Fibroblast of skin of right quadriceps (primary cell): Measurements from ENCODE around the gene ERGIC2.

Experiments
- DNase-seq: peaks from one replicate; pipeline ENCODE4 v3.0.0-alpha.2; 2013

The ERGIC2 gene

GRCh38 chr12:29374913-29375312 lies 6.1 kb downstream of the ERGIC2 start:
- no peak for DNase-seq

DNA sequence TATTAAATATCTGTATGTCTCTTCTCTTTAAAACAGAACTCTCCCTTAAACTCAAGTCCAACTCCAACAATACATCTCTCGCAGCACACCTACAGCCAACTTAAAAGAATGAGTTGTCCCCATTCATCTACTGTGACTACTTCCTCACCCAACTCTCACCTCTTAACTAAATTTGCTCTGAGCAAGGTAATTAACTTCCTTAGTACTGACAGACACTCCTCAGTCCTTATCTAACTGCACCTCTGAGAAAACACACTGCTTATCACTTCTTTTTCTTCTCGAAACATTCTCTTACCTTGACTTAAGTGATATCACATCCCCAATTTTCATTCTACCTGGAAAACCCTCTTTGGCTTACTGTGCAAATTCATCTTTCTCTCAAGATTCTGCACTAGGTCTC lies 7.0 kb downstream of the ERGIC2 start:
- DNase-seq, result no peak

DNA sequence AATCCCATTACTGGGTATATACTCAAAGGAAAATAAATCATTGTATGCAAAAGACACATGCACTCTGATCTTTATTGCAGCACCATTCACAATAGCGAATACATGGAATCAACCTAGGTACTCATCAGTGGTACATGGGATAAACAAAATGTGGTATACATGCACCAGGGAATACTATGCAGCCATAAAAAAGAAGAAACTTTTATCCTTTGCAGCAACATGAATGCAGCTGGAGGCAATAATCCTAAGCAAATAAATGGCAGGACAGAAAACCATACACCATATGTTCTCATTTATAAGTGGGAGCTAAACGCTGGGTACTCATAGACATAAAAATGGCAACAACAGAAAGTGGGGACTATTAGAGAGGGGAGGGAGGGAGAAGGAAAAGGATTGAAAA lies 15.9 kb downstream of the ERGIC2 start:
- DNase-seq, result no peak

DNA sequence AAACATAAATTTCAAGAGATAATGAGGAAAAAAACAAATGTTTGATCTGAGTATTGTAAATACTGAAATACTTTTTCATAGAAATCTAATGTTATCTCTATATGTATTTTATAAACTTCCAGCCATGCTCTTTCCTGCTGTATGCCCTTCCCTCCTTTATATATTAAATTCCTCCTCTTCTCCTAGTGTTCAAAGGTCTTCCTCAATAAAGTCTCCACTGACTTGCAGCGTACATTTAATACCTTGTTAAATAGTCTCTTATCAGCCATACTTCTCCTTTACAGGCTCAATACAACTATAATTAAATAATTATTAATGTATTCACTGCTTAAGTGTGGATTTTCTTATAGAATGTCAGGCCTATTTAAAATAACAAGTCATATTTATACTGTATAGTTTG lies 26.0 kb downstream of the ERGIC2 start:
- DNase-seq, result no peak

GRCh38 chr12:29350080-29350479 lies 30.9 kb downstream of the ERGIC2 start:
- peak; percentile 52 for DNase-seq

GRCh38 chr12:29346769-29347421 lies 34.1 kb downstream of the ERGIC2 start:
- no peak for DNase-seq

DNA sequence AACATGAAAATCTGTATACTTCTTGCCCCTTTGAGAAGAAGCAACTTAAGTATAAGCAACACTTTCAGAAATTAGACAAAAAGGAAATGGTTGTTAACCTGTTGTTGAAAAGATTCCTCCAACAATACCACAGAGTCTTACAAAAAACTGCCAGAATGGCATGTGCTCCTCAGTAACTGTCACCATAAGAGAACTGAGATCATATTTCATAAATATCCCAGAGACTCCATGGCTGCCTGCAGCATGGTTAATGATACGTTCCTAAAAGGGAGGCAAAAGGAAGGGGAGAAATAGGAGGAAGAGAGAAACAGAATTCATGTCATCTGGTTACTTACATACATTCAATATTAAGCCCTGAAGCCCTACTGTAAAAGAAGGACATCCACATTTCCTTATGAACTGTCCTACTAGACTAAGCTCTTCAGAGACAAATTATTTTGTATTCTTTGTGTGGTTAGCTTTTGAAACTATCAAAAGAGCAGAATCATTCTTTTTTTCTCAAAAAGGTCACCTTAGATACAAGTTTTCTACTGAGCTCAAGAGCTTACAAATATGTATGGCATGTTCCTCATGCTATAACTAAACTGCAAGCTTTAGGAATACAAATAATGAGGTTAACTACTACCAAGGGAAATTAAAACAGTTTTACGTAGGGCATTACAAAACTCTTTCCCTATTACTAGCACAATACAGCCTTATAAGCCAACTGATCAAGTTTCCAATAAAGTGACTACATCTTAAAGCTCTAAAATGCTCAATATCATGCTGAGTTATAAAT lies 37.8 kb downstream of the ERGIC2 start:
- DNase-seq, result no peak

GRCh38 chr12:29337325-29337724 lies 43.6 kb downstream of the ERGIC2 start:
- no peak for DNase-seq

DNA sequence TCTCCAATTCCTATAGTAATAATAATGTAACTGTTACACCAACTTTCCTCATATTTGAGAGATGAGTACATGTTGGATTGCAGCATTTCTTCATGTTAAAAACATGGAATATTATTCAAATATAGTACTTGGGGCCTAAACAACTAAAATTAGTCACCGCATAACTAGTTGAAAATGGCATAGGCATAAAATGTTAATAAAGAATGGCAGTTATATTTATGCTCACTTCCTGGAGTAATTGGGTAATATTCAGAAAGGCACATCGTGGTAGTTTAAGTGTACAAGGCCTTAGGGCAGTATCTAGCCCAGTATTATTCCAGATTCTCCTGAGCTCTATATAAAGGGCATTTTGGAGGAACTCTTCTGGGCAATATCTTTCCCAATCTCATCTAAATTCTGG lies 46.0 kb downstream of the ERGIC2 start:
- DNase-seq, result peak; percentile 36

DNA sequence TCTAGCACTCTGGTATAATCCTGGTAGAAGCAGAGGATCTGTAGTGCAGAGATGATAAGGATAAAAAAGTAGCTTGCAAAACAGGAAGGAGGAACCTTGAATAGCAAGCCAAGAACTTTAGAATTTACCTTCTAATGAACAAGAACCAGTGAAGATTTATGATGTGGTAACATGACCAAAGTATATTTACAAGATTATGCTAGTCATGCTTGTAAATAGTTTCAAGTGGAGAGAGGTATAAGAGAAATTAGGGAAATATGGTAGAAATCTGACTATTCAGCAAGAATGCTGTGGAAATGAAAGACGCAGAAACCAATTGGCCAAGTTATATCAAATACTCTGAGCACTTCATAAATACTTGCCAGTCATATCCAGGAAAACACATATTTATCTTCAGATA lies 47.8 kb downstream of the ERGIC2 start:
- DNase-seq, result peak; percentile 4

GRCh38 chr12:29329411-29329810 lies 51.6 kb downstream of the ERGIC2 start:
- DNase-seq, result no peak

DNA sequence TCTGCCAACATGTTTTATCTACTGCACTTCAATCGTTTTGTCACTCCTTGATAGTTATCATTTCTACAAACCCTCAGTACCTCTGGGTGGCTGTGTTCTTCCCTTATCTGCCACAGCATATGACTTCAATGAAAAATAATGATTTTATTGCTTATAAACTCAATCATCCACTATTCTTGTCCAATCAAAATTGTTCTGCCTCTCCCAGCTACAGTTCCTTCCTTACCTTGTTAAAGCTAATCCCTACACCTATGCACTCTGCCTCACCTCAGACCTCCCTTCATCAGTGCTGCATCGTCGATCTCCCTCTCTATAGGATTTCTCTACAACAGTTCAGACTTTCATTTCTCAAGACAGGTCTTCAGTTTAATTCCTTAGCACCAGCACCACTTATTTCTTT lies 58.8 kb downstream of the ERGIC2 start:
- no peak for DNase-seq

- DNase-seq, result peak; percentile 81
Observed at GRCh38 chr12:29320295-29321085, 60.5 kb downstream of the ERGIC2 start.

- peak; percentile 66 for DNase-seq
Observed at GRCh38 chr12:29317556-29318363, 63.2 kb downstream of the ERGIC2 start.

DNA sequence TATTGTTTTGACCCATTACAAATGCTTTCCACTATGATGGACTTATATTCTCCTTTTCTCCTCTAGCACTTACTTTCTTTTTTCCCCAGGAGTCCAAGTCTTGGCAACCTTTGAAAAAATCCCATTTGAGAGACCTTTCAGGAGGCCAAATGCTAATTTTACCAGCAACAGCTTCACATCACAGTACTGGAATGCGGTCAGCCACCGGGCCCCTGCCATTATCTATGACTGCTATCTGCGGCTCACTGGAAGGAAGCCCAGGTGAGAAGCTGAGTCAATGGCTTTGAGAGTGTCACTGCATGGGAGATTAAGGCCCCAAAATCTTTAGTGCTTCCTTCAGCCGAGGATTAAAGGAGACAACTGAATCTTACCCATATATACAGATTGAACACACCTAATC lies 64.2 kb downstream of the ERGIC2 start:
- DNase-seq, result peak; percentile 57

DNA sequence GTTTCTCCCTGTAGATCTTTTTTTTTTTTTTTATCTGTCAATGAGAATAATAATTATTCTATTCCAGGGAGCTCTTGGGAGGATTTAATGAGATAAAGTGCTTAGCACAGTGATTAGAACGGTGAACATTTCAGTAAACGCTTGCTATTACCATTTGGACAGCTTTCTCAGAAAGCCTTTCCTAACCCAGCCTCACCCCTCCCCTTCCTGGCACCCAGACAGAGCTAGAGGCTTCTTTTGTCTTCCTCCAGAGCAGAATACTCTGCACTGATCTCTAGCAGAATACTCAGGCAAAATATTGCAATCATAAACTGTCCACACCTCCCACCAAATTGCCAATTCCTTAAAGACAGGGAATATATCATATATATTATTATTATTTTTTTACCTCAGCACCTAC lies 66.6 kb downstream of the ERGIC2 start:
- no peak for DNase-seq

GRCh38 chr12:29310899-29311298 lies 70.1 kb downstream of the ERGIC2 start:
- DNase-seq, result no peak

DNA sequence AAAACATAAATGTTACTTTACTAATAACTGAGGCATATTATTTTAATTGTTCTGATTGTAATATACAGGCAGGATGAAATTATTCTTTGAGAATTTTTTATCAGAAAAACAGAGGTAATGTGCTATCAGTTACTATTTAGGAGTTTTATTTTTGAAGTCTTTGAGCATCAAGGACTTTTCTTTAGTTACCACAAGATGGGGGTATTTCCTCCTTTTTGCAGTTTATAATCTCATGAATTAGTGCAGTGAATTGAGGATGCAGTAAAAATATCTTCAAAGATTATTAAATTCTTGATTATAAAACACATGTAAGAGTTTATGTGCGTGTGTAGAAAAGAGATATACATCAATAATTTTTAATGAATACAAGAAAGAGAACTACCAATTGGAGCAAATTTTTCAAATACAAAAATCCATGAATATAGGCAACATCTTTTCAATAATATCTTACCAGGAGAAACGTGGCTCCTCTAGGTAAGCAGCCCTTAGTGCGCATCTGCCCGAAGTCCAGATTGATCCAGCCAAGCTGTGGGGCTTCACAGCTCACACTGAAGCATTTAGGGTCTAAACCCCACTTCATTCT lies 71.6 kb downstream of the ERGIC2 start:
- peak; percentile 20 for DNase-seq

GRCh38 chr12:29306682-29307081 lies 74.3 kb downstream of the ERGIC2 start:
- no peak for DNase-seq

DNA sequence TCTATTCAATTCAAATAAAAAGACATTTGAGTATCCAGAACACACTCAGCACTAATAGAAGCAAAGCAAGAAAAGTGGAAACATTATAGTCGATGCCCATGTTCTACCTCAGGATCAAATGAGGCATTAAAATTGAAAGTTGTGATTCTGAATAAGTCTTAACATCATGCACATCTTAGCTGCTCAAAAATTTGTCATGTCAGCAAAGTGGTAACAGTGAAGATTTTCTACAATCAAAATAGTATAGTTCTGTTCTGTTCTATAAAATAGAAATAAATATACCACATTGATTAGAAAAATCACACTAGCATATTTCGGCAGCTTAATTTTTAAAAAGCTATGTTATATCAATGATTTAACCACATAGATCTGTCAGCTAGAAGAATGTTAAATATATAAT lies 74.7 kb downstream of the ERGIC2 start:
- DNase-seq, result no peak

GRCh38 chr12:29304388-29304787 lies 76.6 kb downstream of the ERGIC2 start:
- no peak for DNase-seq

DNA sequence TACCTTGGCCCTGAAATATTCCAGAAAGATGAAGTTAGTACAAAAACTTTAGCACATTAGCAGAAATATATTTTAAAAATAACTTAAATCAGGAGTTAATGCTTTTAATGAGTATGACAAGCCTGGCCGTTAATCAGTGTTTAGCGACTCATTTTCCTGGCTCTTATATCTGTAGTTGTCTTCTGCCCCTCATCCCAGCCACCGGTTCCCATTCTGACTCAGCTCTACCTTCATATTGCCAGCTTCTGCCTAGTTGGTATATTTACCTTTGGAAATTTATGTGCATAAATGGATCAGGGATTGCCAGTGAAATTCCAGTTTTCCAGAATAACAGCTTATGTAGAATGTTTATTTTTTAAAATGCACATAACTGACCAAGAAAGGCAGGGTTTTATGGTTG lies 79.9 kb downstream of the ERGIC2 start:
- no peak for DNase-seq

- no peak for DNase-seq
Observed at GRCh38 chr12:29299633-29300032, 81.3 kb downstream of the ERGIC2 start.
